Esophagus muscularis mucosa (tissue), 4 donors: ENCODE data around the gene DDIT3. TPM values are rescaled to one million over a fixed set of nuclear protein-coding genes. Genes with fewer than 3 reads are reported as not detected.

ENCODE experiments used
- DNase-seq: peaks from one replicate; pipeline ENCODE4 v3.0.0-alpha.2; 2017; ENCODE audit errors: extremely low spot score
- H3K27ac ChIP-seq, 4 donors: fragments of 200-600 bp; sonication (generic); replicated peaks in 1 of 4; 1 replicate in 3 of 4; 2 replicates in 1 of 4; pipeline ENCODE4 v1.5.1; 2016 to 2019; ENCODE audit warnings: mild to moderate bottlenecking in 1 of 4
- H3K27me3 ChIP-seq, 4 donors: fragments of 200-600 bp; sonication (generic); one replicate each; pipeline versions ENCODE4 v1.5.1 to v1.6.0; 2016 to 2019
- H3K36me3 ChIP-seq, 4 donors: fragments of 200-600 bp; sonication (generic); one replicate each; pipeline ENCODE4 v1.5.1; 2016 to 2019
- H3K4me1 ChIP-seq, 4 donors: fragments of 200-600 bp; sonication (generic); one replicate each; pipeline ENCODE4 v1.5.1; 2016 to 2019
- H3K4me3 ChIP-seq, 4 donors: fragments of 200-600 bp; sonication (generic); 1 replicate in 2 of 4; 2 replicates in 2 of 4; pipeline ENCODE4 v1.5.1; 2016 to 2019; ENCODE audit warnings: mild to moderate bottlenecking in 4 of 4, moderate library complexity in 1 of 4
- H3K9me3 ChIP-seq, 4 donors: fragments of 200-600 bp; sonication (generic); 1 replicate in 3 of 4; 2 replicates in 1 of 4; pipeline ENCODE4 v1.5.1; 2016 to 2019
- EP300 ChIP-seq: sonication (generic); formaldehyde crosslinking; IDR thresholded peaks from one replicate; pipeline ENCODE4 v1.6.1; 2017; ENCODE audit warnings: antibody characterized with exemption
- POLR2A ChIP-seq: fragments of 450-650 bp; IDR thresholded peaks from one replicate; pipeline ENCODE4 v1.6.1; 2017; ENCODE audit warnings: antibody characterized with exemption, moderate library complexity, mild to moderate bottlenecking, low read depth
- POLR2AphosphoS5 ChIP-seq, 2 donors: sonication (generic); formaldehyde crosslinking; IDR thresholded peaks; one replicate each; pipeline ENCODE4 v1.6.1; 2017; ENCODE audit warnings: antibody characterized with exemption in 2 of 2
- WGBS: methylation state at CpG from one replicate; pipeline ENCODE4 v1.1.5; 2018; 5-methylcytosine and 5-hydroxymethylcytosine counted together
- intact Hi-C: fragments of 100-400 bp; cut with DNase I; formaldehyde crosslinking; loops from one replicate; pipeline ENCODE4 v1.15.1; 2023
- total RNA-seq, 4 donors: library from RNA; depleted of rRNA; stranded (reverse); fragments of >200 nt; gene quantifications; one replicate each; pipeline versions ENCODE4 v1.1.0 to v1.2.1, GENCODE V29; 2016
- TF ChIP-seq, protein P1 (sequence below), 3 experiments: fragments of 200-600 bp in 2 of 3; fragments of 450-650 bp in 1 of 3; sonication (generic) in 2 of 3; IDR thresholded peaks; one replicate each; pipeline ENCODE4 v1.5.1; 2017 to 2019; ENCODE audit warnings: antibody characterized with exemption in 3 of 3, mild to moderate bottlenecking in 2 of 3, moderate library complexity in 1 of 3

The DDIT3 gene
- total RNA-seq, 4 donors from 2014 or later: 14.4 to 43.9 (median 24.4) TPM

DNA sequence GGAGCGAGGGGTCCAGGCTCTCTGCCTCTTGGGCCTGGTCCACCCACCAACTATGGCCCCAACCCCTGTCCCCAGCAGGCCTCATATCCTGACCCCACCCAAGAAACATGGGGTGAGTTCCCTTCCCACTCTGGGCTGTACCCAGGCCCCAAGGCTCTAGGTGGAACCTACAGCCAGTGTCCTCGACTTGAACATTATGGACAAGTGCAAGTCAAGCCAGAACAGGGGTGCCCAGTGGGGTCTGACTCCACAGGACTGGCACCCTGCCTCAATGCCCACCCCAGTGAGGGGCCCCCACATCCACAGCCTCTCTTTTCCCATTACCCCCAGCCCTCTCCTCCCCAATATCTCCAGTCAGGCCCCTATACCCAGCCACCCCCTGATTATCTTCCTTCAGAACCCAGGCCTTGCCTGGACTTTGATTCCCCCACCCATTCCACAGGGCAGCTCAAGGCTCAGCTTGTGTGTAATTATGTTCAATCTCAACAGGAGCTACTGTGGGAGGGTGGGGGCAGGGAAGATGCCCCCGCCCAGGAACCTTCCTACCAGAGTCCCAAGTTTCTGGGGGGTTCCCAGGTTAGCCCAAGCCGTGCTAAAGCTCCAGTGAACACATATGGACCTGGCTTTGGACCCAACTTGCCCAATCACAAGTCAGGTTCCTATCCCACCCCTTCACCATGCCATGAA lies 49.2 kb downstream of the DDIT3 start:
- peaks cover 0 to 87% (median 23%) of the 10 kb centered on the region in 4 donors for H3K27me3 ChIP-seq
- no peak overlapping the region for H3K4me3 ChIP-seq
- no peak for TF ChIP-seq POLR2A
- TF ChIP-seq, protein P1, sequence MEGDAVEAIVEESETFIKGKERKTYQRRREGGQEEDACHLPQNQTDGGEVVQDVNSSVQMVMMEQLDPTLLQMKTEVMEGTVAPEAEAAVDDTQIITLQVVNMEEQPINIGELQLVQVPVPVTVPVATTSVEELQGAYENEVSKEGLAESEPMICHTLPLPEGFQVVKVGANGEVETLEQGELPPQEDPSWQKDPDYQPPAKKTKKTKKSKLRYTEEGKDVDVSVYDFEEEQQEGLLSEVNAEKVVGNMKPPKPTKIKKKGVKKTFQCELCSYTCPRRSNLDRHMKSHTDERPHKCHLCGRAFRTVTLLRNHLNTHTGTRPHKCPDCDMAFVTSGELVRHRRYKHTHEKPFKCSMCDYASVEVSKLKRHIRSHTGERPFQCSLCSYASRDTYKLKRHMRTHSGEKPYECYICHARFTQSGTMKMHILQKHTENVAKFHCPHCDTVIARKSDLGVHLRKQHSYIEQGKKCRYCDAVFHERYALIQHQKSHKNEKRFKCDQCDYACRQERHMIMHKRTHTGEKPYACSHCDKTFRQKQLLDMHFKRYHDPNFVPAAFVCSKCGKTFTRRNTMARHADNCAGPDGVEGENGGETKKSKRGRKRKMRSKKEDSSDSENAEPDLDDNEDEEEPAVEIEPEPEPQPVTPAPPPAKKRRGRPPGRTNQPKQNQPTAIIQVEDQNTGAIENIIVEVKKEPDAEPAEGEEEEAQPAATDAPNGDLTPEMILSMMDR (IDR thresholded peaks at IDR 0.05): no peak
- no peak for TF ChIP-seq EP300
- no peak for TF ChIP-seq POLR2AphosphoS5 (IDR thresholded peaks at IDR 0.05)
- 82% methylated on average over 4 of the region's 4 CpGs for WGBS
- no peak overlapping the region for H3K27ac ChIP-seq
- no peaks in the 10 kb centered on the region for H3K9me3 ChIP-seq
- H3K4me1 ChIP-seq: peaks cover 11 to 15% (median 14%) of the 10 kb centered on the region in 4 donors
- intact Hi-C loops: no loop called here
- H3K36me3 ChIP-seq: no peaks in the 10 kb centered on the region
- DNase-seq: no peak

DNA sequence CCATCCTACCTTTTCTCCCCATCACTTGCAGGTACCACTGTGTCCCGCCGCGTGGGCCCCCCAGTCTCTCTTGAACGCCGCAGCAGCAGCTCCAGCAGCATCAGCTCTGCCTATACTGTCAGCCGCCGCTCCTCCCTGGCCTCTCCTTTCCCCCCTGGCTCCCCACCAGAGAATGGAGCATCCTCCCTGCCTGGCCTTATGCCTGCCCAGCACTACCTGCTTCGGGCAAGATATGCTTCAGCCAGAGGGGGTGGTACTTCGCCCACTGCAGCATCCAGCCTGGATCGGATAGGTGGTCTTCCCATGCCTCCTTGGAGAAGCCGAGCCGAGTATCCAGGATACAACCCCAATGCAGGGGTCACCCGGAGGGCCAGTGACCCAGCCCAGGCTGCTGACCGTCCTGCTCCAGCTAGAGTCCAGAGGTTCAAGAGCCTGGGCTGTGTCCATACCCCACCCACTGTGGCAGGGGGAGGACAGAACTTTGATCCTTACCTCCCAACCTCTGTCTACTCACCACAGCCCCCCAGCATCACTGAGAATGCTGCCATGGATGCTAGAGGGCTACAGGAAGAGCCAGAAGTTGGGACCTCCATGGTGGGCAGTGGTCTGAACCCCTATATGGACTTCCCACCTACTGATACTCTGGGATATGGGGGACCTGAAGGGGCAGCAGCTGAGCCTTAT lies 49.9 kb downstream of the DDIT3 start:
- Histone ChIP-seq H3K4me3 (no peak overlapping the region), H3K27me3 (peaks cover 0 to 80% (median 16%) of the 10 kb centered on the region in 4 donors), H3K36me3 (no peaks in the 10 kb centered on the region), H3K27ac (no peak overlapping the region), H3K9me3 (no peaks in the 10 kb centered on the region), H3K4me1 (peaks cover 4 to 8% (median 7%) of the 10 kb centered on the region in 4 donors)
- TF ChIP-seq POLR2A: no peak
- TF ChIP-seq POLR2AphosphoS5 (IDR thresholded peaks at IDR 0.05): no peak
- TF ChIP-seq EP300: no peak
- TF ChIP-seq, protein P1 (IDR thresholded peaks at IDR 0.05): no peak
- DNase-seq: no peak
- intact Hi-C loops: no loop called here
- 87% methylated on average over 5 of the region's 14 CpGs for WGBS

DNA sequence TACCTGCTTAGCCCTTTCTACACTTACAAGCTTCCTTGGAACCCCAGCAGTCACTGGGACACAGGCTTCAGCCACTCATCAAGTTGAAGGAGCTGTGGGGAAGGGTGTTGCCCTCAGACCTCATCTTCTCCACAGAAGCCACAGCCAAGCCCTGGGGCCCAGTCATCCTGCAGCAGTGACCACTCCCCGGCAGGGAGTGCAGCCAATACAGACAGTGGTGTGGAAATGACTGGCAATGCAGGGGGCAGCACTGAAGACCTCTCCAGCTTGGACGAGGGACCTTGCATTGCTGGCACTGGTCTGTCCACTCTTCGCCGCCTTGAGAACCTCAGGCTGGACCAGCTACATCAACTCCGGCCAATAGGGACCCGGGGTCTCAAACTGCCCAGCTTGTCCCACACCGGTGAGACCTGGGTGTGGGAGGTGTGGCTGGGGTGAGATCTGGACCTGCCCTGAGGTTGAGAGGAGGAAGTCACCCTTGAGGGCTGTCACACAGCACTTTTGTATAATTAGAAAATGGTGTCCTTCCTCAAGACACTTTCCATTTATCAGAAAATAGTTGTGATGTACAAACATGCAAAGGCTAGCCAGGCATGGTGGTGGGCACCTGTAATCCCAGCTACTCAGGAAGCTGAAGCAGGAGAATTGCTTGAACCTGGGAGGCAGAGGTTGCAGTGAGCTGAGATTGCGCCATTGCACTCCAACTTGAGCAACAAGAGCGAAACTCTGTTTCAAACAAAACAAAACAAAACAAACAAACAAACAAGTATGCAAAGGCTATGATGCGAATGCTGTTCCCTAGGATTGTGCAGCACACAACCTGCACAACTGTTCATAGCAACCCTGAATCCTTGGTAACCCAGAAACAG lies 50.8 kb downstream of the DDIT3 start:
- no peak for DNase-seq
- Histone ChIP-seq H3K27ac (no peak overlapping the region), H3K4me3 (no peak overlapping the region), H3K9me3 (no peaks in the 10 kb centered on the region), H3K4me1 (no peaks in the 10 kb centered on the region), H3K27me3 (peaks cover 0 to 71% (median 11%) of the 10 kb centered on the region in 4 donors), H3K36me3 (no peaks in the 10 kb centered on the region)
- 89% methylated on average over 8 of the region's 10 CpGs for WGBS
- intact Hi-C loops: no loop called here
- TF ChIP-seq POLR2AphosphoS5 (IDR thresholded peaks at IDR 0.05) (no peak), POLR2A (no peak), EP300 (no peak)
- TF ChIP-seq, protein P1 (IDR thresholded peaks at IDR 0.05): no peak

DNA sequence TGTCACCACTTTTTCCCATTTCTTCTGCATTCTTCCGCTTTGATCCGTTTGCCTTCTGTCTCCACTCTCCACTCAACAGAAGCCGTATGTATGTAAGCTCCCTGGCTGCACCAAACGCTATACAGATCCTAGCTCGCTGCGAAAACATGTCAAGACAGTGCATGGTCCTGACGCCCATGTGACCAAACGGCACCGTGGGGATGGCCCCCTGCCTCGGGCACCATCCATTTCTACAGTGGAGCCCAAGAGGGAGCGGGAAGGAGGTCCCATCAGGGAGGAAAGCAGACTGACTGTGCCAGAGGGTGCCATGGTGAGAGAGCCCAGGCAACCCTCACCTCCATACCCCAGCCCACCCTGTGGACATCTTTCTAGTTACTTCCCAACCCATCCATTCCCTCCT lies 52.4 kb downstream of the DDIT3 start:
- TF ChIP-seq, protein P1 (IDR thresholded peaks at IDR 0.05): no peak
- TF ChIP-seq EP300 (no peak), POLR2AphosphoS5 (IDR thresholded peaks at IDR 0.05) (no peak), POLR2A (no peak)
- H3K36me3 ChIP-seq: no peaks in the 10 kb centered on the region
- 87% methylated on average over 11 of the region's 11 CpGs for WGBS
- peaks cover 0 to 2% (median under 1%) of the 10 kb centered on the region in 4 donors for H3K4me1 ChIP-seq
- H3K27ac ChIP-seq: no peak overlapping the region
- intact Hi-C loops: no loop called here
- no peaks in the 10 kb centered on the region for H3K9me3 ChIP-seq
- DNase-seq: no peak
- H3K27me3 ChIP-seq: peaks cover 0 to 55% (median 5%) of the 10 kb centered on the region in 4 donors
- no peak overlapping the region for H3K4me3 ChIP-seq
